Esophagus muscularis mucosa (tissue), 4 donors: Measurements from ENCODE around the gene MRPL20.
"Not testable (repeated sequence)": the region's sequence is repeated elsewhere in the genome, so short reads cannot be mapped to it uniquely, and the experiment has no call there.

Source experiments
- EP300 ChIP-seq: sonication (generic); formaldehyde crosslinking; IDR thresholded peaks from one replicate; pipeline ENCODE4 v1.6.1; 2017; ENCODE audit warnings: antibody characterized with exemption
- POLR2A ChIP-seq: fragments of 450-650 bp; IDR thresholded peaks from one replicate; pipeline ENCODE4 v1.6.1; 2017; ENCODE audit warnings: antibody characterized with exemption, moderate library complexity, mild to moderate bottlenecking, low read depth
- TF ChIP-seq, protein P1 (sequence below), 3 experiments: fragments of 200-600 bp in 2 of 3; fragments of 450-650 bp in 1 of 3; sonication (generic) in 2 of 3; IDR thresholded peaks; one replicate each; pipeline ENCODE4 v1.5.1; 2017 to 2019; ENCODE audit warnings: antibody characterized with exemption in 3 of 3, mild to moderate bottlenecking in 2 of 3, moderate library complexity in 1 of 3

DNA sequence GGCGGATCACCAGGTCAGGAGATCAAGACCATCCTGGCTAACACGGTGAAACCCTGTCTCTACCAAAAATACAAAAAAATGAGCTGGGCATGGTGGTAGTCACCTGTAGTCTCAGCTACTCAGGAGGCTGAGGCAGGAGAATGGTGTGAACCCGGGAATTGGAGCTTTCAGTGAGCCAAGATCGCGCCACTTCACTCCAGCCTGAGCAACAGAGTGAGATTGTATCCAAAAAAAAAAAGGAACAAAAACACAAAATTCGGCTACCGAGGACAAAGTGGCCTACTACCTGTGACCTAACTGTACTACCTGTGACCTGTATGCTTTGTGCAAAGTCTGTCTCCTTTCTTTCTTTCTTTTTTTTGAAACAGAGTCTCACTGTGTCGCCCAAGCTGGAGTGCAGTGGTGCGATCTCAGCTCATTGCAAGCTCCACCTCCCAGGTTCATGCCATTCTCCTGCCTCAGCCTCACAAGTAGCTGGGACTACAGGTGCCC is 4.1 kb downstream of the MRPL20 start:
- TF ChIP-seq, protein P1, sequence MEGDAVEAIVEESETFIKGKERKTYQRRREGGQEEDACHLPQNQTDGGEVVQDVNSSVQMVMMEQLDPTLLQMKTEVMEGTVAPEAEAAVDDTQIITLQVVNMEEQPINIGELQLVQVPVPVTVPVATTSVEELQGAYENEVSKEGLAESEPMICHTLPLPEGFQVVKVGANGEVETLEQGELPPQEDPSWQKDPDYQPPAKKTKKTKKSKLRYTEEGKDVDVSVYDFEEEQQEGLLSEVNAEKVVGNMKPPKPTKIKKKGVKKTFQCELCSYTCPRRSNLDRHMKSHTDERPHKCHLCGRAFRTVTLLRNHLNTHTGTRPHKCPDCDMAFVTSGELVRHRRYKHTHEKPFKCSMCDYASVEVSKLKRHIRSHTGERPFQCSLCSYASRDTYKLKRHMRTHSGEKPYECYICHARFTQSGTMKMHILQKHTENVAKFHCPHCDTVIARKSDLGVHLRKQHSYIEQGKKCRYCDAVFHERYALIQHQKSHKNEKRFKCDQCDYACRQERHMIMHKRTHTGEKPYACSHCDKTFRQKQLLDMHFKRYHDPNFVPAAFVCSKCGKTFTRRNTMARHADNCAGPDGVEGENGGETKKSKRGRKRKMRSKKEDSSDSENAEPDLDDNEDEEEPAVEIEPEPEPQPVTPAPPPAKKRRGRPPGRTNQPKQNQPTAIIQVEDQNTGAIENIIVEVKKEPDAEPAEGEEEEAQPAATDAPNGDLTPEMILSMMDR (IDR thresholded peaks at IDR 0.05): not testable (repeated sequence)
- TF ChIP-seq POLR2A, EP300: not testable (repeated sequence)
